HG03432 (cell line): ENCODE data around the gene C19orf25.
A peak's percentile ranks its signal among the peaks of the same experiment; 100 is the strongest.
"Not testable (repeated sequence)": the region's sequence is repeated elsewhere in the genome, so short reads cannot be mapped to it uniquely, and the experiment has no call there.

Experiments used
- ATAC-seq: cut with Tn5 transposase; IDR thresholded peaks from one replicate; pipeline ENCODE4 v1.9.1; 2021; ENCODE audit warnings: mild to moderate bottlenecking, moderate library complexity; ENCODE audit not compliant: unreplicated experiment

Gene C19orf25

DNA sequence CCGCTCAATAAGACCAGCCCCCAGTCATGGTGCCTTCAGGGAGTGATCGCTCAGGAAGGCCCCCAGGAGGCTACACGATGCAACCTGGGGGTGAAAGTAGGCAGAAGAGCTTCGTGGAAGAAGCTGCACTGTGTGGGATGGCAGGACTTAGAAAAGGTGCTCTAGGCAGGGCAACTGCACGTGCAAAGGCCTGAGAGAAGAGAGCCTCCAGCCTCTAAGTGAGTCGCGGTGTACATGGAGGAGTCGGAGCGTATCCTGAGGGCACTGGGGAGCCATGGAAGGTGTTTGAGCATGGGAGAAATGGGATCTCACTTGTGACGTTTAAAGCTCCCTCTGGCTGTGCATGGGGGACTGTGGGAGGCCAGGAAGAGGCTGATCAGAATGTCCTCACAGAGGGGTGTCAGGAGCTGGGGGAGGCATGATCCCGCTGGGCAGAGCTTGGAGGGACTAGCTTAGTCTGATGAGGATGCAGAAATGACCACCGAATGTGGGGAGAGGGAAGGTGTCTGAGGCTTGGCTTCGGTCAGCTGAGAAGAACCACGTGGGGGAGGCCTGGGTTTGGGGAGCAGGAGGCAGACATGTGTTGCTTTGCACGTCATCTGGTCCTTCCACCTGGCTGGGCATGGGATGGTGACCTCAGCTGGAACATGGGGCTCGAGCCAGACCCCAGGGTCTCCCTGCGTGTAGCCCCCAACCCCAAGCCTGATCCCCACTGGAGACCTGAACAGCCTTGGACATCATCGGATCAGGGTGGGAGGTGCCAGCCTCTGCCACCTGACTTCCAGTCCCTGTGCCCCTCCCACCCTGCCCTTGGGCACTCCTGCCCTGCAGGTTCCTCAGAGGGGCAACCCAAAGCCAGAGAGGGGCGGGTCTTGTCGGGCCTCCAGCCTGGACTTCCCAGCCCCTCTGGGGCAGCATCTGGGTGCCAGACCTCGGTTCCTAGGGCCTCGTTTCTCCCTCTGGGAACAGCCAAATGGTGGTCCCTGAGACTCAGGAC is 28.0 kb downstream of the C19orf25 start:
- no peak for ATAC-seq

DNA sequence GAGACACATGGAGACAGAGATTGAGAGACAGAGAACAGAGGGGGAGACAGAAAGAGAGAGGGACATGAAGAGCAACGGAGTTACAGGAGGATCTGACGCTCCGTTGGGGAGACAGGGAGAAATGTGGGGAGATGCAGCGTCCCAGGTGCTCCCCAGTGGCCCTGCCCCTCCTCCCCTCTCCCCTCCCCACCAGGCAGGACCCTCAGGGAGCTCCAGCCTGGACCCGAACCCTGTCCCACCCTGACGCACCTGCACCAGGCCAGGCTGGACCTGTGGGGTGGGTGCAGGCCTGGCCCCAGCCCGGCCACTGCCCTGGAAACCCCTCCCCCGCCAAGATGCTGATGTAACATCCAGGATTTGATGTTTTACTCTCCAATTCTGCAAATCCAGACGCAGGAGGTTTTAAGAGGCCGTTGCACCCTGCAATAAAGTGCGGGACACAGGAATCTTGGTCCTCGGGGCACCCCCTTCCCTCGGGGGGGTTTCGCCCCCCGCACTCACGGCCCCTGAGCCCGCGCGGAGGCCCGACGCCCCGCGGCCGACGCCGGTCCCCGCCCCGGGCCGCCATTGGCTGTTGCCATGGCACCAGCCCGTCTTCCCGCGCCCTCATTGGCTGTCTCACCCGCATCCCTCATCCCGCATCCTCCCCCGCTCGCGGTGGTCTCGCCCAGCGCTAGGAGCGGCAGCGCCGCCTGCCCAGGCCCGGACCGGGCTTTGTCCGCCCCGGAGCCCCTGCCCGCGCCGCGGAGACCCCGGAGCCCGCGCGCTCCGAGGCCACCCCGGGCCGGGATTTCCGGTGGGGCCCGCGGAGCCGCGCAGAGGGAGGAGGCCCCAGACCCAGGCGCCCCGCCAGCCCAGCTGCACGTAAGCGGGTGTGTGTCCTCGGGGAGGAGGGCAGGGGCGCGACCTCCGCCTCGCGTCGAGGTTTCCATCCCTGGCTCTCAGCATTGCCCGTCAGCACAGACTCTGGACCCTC is 29.3 kb downstream of the C19orf25 start, which contains the start of gene APC2:
Gene APC2 (plus strand): TSS at position 655 of the 976 bp plus-strand sequence. CDS start 2,881 bp downstream, outside the sequence.
- ATAC-seq = no peak

DNA sequence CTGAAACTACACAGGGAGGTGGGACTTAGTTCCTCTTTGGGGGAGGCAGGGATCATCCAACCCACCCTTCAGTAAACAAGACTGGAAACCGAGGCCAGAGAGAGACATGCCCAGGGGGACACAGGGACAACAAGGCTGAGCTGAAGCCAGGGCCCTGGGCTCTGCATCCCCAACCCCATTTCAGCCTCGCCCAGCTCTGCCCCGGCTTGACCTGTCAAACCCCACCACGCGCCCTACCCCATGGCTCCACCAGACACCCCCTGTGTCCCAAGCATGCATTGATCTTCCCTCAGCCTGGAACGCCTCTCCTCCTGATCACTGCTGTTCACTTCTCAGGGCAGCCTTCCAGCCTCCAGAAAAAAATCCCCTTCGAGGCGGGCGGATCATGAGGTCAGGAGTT is 31.1 kb downstream of the C19orf25 start:
- no peak for ATAC-seq

DNA sequence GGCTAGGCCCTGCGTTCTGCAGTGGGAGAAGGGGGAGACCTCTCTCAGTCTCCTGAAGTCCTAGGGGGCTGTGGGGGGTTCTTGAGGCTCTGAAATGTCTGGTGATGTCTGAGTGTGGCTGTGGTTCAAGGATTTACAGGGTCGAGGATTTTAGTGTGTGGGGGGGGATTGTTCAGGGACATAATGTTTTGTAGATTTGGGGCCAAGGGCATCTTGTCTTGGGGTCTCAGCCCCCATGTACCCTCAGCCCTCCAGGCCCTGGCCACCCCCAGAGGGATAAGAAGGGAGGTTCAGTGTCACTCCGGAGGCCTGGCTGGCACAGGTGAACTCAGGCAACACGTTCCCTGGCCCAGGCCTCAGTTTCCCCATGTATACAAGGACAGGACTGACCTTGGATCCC is 31.5 kb downstream of the C19orf25 start:
- ATAC-seq = no peak

DNA sequence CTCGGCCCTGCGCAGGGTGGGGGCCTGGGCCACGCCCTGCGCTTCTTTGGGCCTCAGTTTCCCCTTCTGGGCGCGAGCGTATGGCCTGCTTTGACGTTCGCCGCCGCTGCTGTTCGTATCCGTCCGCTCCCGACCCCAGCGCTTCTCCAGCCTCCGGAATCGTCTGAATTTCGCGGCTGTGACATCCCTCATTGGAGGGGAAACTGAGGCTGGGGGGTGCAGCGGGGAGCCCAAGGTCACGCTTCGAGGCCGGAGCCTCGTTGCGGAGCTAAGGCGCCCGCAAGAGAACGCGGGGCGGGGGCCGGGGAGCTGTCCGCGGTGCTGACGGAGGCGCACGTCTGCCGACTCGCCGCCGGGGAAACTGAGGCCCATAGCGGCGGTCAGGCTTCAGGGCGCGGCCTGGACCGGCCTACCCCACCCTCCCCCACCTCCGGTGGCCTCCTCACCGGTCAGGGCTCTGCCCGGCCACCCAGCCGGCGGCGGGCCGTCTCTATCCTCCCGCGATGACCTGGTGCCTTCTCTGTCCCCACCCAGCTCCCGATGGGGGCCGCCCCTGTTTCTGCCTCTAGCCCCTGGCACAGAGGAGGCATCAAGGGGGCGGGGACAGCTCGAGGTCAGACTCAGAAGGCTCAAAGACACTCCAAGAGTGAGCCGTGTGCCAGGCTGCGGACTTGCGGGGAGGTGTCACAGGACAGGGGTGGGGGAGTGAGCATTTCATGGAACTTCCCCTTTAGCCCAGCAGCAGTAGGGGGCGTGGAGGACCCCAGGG is 32.1 kb downstream of the C19orf25 start:
- ATAC-seq = no peak

DNA sequence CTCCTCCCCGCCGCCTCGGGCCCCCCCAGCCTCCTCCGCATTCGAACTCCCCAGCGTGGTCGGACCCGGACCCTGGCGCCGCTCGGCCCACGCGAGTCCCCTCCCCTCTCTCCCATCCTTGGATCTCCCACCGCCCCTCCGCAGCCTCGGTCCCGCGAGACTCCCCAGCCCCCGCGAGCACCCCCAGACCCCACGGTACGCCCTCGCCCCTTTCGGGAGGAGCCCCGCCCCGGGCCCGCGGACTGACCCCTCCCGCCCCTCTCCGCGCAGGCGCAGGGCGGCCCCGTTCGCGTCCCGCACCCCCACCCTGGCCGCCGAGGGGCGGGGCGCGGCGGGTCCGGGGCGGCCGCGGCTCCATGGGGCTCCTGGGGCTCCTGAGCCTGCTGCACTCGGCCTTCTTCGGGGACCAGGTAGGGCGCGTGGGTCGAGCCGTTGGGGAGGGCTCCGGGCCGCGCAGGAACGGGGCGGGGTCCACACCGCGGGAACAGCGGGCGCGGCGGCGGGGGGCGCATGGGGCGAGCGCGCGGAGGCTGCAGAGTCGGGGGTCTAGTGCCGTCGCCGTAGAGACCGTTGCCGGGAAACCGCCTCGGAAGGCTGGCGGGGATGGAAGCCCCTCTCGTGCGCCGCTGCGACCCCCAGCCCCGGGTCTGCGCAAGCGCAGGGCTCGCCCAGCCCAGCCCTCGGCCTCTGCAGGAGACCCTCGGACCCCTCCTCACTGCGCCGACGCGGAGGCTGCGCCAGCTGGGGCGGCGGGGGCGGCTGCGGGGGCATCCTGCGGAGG is 32.9 kb downstream of the C19orf25 start:
- ATAC-seq = no peak

DNA sequence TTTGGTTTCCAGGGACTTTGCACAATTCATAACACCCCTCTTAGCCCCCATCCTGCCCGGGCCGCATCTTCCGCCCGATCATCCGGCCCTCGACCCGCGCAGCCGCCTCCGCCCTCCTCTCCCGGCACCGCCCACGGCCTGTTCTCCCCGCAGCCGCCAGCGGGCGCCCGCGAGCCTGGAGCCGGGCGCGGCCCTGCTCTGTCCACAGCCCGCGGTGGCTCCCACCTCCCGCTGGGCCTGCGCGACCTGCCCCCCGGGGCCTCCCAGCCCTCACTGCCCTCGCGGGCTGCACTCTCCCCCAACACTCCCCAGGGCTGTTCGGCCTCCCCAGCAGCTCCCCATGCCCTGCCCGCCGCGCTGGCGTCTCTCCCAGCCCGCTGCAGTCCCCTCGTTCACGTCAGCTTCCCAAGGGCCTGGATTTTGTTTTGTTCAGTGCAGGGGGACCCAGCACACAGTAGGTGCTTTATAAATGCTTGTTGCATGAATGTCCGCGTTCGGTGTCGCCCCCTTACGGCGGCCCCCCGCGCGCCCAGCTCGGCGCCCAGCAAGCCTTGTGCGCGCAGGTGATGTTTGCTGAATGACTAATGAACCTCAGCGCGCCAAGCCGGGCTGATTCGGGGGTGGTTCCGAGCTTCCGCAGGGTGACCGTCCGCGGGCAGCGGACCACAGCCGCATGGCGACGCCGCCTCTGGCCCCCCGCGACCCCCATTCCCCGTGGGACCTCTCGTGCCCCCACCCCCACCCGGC is 33.7 kb downstream of the C19orf25 start:
- ATAC-seq = peak; percentile 77

DNA sequence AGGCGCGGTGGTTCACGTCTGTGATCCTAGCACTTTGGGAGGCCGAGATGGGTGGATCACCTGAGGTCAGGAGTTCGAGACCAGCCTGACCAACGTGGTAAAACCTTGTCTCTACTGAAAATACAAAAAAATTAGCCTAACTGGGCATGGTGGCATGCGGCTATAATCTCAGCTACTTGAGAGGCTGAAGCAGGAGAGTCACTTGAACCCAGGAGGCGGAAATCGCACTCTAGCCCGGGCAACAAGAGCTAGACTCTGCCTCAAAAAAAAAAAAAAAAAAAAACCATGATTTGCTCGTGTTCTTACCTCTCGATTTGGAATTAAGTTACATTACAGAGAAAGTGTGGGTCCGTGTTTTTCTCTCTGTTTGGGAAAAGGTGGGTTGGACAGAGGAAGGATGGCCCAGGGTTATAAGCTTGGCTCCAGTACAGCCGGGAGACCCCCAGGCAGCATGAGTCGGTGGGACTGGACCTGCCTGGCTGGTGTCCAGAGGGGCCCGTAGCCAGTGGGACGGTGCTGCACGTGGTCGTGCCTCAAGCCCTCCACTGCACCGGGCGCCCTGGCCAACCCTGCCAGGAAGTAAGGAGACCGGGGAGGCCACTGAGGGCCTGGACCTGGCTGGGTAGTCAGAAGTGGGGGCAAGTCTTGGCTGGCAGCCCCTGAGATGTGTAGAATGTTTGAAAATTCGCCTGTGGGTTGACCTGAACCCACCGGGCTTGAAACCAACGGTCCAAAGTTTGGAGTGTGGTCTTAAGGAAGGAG is 37.2 kb downstream of the C19orf25 start:
- no peak for ATAC-seq

DNA sequence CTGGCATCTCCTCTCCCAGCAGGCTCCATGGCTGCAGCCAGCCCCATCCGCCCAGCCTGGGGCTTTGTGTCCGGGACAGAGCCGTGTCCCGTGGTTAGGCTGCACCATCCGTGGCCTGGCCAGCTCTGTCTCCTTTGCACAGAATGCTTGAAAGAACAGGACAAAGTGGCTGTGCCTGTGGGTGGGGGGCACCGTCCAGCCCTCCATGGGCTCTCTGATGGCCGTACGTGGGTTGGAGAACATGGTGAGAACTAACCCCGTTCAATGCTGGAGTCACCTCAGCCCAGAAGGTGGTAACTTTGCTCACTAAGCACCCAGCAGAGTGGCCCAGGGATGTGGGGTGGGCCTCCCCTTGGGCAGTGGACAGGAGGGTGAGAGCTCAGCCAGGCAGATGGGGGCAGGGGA is 38.0 kb downstream of the C19orf25 start:
- no peak for ATAC-seq

DNA sequence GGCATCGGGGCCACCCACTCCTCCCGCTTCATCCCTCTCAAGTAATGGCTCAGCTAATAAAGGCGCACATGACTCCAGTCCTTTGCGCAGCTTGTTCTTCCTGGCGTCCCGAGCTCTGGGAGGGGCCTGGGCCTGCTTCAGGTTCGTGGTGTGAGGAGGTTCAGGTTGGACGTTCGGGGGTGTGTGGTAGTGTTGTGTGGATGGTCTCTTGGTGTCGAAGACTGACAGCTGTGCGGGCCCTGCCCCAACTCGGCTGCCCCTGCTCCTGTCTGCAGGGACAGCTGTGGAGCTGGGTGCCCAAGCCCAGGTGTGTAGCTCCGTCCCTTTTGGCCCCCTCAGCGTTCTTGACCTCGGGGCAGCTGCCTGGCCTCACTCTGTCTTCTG is 38.6 kb downstream of the C19orf25 start:
- no peak for ATAC-seq

DNA sequence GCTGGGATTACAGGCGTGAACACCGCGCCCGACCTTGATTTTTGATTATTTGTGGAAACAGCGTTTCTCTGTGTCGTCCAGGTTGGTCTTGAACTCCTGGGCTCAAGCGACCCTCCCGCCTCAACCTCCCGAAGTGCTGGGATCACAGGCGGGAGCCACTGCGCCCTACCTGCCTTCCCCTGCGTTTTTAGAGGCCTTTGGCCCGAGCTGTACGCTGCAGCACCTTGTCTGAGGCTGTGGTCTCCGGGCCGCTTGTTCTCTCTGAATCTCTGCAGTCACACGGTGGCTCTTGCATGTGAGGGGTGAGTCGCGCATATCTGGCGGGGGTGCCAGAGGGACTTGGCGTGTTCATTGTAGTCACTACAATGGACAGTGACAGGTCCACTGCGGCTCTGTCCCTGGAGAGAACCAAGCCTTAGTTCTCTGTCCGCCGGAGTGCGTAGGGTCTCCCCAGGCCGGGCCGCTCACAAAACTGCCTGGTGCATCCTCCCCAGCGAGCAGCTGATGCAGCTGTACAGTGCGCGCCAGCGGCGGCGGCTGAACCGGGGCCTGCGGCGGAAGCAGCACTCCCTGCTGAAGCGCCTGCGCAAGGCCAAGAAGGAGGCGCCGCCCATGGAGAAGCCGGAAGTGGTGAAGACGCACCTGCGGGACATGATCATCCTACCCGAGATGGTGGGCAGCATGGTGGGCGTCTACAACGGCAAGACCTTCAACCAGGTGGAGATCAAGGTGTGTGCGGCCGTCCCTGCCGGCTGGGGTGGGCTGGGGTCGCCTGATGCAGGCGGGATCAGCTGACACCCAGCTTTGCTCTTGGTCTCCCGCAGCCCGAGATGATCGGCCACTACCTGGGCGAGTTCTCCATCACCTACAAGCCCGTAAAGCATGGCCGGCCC is 39.2 kb downstream of the C19orf25 start:
- ATAC-seq = not testable (repeated sequence)

DNA sequence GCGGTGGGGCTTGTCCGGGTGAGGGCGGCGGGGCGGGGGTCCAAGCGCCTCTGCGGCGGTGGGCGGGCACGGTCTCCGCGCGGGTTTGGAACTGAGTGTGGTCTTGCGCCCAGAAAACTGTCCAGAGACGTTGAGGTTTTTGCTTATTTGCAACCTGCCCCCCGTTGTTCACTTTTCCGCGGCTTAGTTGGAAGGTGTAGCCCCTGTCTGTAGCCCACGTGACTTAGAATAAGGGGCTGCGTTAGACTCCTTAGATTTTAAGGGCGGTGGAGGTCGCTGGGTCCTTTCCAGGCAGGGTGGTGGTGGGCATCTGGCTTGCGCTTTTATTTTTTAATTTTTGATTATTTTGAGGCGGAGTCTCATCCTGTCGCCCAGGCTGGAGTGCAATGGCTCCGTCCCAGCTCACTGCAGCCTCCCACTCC is 40.1 kb downstream of the C19orf25 start:
- ATAC-seq = no peak

DNA sequence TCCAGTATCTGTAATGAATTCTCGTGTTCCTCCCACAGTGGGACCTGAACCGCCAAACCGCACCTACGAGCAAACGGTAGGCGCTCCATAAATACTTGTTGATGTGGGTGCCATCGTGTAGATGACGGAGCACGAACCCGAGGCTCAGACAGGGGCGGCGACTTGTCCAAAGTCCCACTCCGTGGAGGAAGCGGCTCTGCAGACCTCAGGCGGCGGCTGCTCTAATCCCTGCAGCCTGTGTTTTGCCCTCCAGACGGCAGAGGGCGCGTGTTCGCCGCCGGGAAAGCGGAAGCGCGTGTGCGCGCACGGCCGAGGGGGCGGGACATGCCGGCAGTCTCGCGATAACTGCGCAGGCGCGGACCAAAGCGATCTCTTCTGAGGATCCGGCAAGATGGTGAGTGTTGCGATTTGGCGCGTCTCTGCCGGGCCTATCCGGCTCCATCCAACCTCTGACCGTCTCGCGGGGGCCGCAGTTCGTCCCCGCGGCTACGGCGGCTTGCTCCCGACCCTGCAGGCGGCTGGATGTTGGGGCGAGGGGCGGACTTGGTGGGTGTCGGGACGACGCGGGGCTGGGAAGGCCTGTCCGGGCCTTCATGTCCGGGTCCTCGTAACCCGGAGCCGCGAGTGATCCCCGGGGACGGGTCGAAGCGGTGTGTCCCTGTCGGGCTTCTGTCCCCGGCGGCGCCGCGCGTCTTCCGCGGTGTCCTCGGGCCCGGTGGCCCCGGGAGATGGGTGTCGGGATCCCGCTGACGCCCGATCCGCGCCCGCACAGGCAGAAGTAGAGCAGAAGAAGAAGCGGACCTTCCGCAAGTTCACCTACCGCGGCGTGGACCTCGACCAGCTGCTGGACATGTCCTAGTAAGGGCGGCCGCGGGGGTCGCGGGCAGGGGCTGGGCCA is 40.7 kb downstream of the C19orf25 start, which contains the start of gene RPS15:
Gene RPS15 (plus strand): TSS at position 362 of the 898 bp plus-strand sequence. CDS start 30 bp downstream, at position 392.
- ATAC-seq = peak; percentile 83

DNA sequence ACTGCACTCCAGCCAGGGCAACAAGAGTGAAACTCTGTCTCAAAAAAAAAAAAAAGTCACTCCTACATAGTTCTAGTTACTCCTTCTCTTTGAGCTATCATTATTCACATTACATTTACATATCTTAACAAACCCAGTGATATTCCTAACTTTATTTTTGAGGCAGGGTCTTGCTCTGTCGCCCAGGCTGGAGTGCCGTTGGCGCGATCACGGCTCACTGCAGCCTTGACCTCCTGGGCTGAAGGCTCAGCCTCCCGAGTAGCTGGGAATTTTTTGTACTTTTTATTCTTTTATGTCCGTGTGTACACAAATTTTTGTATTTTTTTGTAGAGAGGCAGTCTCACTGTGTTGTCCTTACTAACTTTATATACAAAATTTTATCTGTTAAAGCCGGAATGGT is 41.4 kb downstream of the C19orf25 start:
- ATAC-seq = no peak

DNA sequence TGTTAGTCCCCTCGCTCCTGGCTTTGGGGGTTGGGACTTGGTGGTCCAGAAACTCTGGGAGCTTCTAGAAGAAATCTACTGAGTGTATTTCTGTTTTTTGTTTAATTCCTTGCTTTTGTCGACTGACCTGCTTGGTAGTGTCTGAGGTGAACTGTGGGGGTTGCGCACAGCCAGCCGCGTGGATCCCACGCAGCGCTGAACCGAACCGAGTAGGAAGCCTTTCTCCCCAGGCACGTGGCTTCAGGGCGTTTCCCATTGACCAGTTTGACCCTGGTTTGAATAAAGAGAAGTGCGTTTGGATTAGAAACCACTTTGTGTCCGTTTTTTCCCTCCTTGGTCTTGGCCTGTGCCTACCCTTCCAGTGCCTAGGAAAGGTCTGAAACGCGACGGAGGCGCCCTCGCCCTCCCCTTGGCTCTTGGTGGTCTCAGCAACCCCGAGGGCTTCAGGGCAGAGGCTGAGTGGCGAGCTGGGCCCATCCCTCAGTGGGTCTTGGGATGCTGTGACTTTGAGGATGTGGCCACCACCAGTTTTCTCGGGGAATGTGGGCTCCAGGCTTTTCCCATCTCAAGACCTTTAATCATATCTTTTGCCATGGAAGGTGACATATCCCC is 43.5 kb downstream of the C19orf25 start:
- no peak for ATAC-seq

DNA sequence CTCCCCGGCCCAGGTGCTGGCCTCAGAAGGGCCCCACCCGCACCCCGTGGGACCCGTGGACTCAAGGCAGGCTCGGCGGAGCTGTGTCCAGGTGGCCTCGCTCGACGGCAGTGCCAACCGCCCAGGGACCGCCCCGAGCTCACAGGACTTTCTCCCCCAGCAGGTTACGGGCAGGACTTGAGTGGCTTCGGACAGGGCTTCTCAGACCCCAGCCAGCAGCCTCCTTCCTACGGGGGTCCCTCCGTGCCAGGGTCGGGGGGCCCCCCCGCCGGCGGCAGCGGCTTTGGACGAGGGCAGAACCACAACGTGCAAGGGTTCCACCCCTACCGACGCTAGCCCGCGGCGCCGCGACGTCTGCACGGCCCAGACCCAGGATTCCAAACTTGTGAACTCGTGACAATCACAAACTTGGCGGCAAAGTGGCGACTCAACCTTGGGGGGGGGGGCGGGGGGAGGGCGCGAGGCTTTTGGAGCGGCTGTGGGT is 44.4 kb downstream of the C19orf25 start:
- ATAC-seq = no peak
